C4-2B (cell line): ENCODE data around the gene PDK2.

Source experiments
- CTCF ChIP-seq: fragments of 450-650 bp; conservative IDR thresholded peaks from 2 replicates; pipeline ENCODE4 v1.5.1; 2017; ENCODE audit warnings: mild to moderate bottlenecking
- ZFX ChIP-seq: fragments of 450-650 bp; IDR thresholded peaks from 2 replicates; pipeline ENCODE4 v1.6.1; 2017

- TF ChIP-seq CTCF (no peak), ZFX (no peak)
These were observed 22.3 kb downstream of the PDK2 start for GRCh38 chr17:50117202-50118051.
